K562 (cell line): ENCODE data around the gene RBPJL. TPM values are rescaled to one million over a fixed set of nuclear protein-coding genes. Genes with fewer than 3 reads are reported as not detected.
A peak's percentile ranks its signal among the peaks of the same experiment; 100 is the strongest.

Experiments used
- ADNP ChIP-seq: fragments of 200-800 bp; sonication (Bioruptor generic); IDR thresholded peaks from 2 replicates; pipeline ENCODE4 v1.6.1; 2016; ENCODE audit warnings: missing genetic modification characterization, missing compliant biosample characterization
- CBX5 ChIP-seq: IDR thresholded peaks from 2 replicates; pipeline ENCODE4 v1.6.1; 2014; ENCODE audit warnings: low read depth, borderline replicate concordance
- CTCFL ChIP-seq: IDR thresholded peaks from 2 replicates; pipeline ENCODE4 v1.6.1; 2011; ENCODE audit warnings: borderline replicate concordance, low read depth, mild to moderate bottlenecking, moderate library complexity, low read length; ENCODE audit not compliant: insufficient read depth, poor library complexity, severe bottlenecking
- FOXJ2 ChIP-seq: fragments of 200-800 bp; sonication (Bioruptor generic); IDR thresholded peaks from 2 replicates; pipeline ENCODE4 v1.6.1; 2016; ENCODE audit warnings: missing genetic modification characterization, missing compliant biosample characterization
- FUS ChIP-seq: fragments of 200-400 bp; formaldehyde crosslinking; optimal IDR thresholded peaks from 2 replicates; pipeline ENCODE3; 2017; ENCODE audit warnings: low read depth, low read length
- KAT8 ChIP-seq: fragments of 450-650 bp; IDR thresholded peaks from 2 replicates; pipeline ENCODE4 v1.6.1; 2016; ENCODE audit warnings: low read depth, mild to moderate bottlenecking
- NR0B1 ChIP-seq: fragments of 450-650 bp; IDR thresholded peaks from one replicate; pipeline ENCODE4 v1.6.1; 2018; ENCODE audit warnings: mild to moderate bottlenecking, moderate library complexity; ENCODE audit not compliant: partially characterized antibody
- PML ChIP-seq: IDR thresholded peaks from 2 replicates; pipeline ENCODE4 v1.6.1; 2012; ENCODE audit warnings: low read length, inconsistent platforms
- TRIM24 ChIP-seq, 2 experiments: fragments of 450-650 bp; IDR thresholded peaks; 2 replicates each; pipeline ENCODE4 v1.6.1; 2016
- TSHZ1 ChIP-seq: fragments of 250-450 bp; sonication (Bioruptor Pico); IDR thresholded peaks from 2 replicates; pipeline ENCODE4 v1.4.0; 2020; ENCODE audit warnings: mild to moderate bottlenecking, moderate library complexity
- polyA plus RNA-seq, 8 experiments: library from polyadenylated mRNA; depleted of rRNA in 4 of 8; stranded (reverse) in 5 of 8; unstranded in 3 of 8; fragments of >200 nt; fragmentation: Nextera tagmentation in 2 of 8; fragmentation: Illumina TruSeq in 1 of 8; extraction: Ambion mirVana in 2 of 8; extraction: Trizol in 1 of 8; gene quantifications; 2 replicates each; pipeline versions ENCODE4 v1.2.1 to v1.2.3, GENCODE V29; 2011 to 2014; ENCODE audit warnings: inconsistent platforms in 1 of 8, missing spikeins in 1 of 8
- total RNA-seq, 7 experiments: library from RNA; depleted of rRNA in 6 of 7; stranded (reverse); fragments of >200 nt in 6 of 7; fragmentation: Illumina TruSeq in 2 of 7; extraction: Trizol in 2 of 7; gene quantifications; 2 replicates each; pipeline versions ENCODE4 v1.2.1 to v1.2.3, GENCODE V29; 2011 to 2021; ENCODE audit warnings: low replicate concordance in 1 of 7
- TF ChIP-seq, protein P1 (sequence below): fragments of 450-650 bp; IDR thresholded peaks from 2 replicates; pipeline ENCODE4 v1.6.1; 2016; ENCODE audit warnings: low read depth

Gene RBPJL
- total and polyA plus RNA-seq, 9 of the 15 experiments (the other 6 are each of a cell fraction or from before 2014, with no cell fraction given): not detected

- TF ChIP-seq FUS (no peak), FOXJ2 (tag) (no peak), CTCFL (peak; percentile 53), TRIM24 (IDR thresholded peaks at IDR 0.05) (peak in 1 of 2 experiments; percentile 64; a peak in 2 of 4 replicates), KAT8 (no peak), PML (no peak), ADNP (tag) (no peak), NR0B1 (no peak), TSHZ1 (CRISPR knock-in tag) (no peak), CBX5 (no peak)
- TF ChIP-seq, protein P1, sequence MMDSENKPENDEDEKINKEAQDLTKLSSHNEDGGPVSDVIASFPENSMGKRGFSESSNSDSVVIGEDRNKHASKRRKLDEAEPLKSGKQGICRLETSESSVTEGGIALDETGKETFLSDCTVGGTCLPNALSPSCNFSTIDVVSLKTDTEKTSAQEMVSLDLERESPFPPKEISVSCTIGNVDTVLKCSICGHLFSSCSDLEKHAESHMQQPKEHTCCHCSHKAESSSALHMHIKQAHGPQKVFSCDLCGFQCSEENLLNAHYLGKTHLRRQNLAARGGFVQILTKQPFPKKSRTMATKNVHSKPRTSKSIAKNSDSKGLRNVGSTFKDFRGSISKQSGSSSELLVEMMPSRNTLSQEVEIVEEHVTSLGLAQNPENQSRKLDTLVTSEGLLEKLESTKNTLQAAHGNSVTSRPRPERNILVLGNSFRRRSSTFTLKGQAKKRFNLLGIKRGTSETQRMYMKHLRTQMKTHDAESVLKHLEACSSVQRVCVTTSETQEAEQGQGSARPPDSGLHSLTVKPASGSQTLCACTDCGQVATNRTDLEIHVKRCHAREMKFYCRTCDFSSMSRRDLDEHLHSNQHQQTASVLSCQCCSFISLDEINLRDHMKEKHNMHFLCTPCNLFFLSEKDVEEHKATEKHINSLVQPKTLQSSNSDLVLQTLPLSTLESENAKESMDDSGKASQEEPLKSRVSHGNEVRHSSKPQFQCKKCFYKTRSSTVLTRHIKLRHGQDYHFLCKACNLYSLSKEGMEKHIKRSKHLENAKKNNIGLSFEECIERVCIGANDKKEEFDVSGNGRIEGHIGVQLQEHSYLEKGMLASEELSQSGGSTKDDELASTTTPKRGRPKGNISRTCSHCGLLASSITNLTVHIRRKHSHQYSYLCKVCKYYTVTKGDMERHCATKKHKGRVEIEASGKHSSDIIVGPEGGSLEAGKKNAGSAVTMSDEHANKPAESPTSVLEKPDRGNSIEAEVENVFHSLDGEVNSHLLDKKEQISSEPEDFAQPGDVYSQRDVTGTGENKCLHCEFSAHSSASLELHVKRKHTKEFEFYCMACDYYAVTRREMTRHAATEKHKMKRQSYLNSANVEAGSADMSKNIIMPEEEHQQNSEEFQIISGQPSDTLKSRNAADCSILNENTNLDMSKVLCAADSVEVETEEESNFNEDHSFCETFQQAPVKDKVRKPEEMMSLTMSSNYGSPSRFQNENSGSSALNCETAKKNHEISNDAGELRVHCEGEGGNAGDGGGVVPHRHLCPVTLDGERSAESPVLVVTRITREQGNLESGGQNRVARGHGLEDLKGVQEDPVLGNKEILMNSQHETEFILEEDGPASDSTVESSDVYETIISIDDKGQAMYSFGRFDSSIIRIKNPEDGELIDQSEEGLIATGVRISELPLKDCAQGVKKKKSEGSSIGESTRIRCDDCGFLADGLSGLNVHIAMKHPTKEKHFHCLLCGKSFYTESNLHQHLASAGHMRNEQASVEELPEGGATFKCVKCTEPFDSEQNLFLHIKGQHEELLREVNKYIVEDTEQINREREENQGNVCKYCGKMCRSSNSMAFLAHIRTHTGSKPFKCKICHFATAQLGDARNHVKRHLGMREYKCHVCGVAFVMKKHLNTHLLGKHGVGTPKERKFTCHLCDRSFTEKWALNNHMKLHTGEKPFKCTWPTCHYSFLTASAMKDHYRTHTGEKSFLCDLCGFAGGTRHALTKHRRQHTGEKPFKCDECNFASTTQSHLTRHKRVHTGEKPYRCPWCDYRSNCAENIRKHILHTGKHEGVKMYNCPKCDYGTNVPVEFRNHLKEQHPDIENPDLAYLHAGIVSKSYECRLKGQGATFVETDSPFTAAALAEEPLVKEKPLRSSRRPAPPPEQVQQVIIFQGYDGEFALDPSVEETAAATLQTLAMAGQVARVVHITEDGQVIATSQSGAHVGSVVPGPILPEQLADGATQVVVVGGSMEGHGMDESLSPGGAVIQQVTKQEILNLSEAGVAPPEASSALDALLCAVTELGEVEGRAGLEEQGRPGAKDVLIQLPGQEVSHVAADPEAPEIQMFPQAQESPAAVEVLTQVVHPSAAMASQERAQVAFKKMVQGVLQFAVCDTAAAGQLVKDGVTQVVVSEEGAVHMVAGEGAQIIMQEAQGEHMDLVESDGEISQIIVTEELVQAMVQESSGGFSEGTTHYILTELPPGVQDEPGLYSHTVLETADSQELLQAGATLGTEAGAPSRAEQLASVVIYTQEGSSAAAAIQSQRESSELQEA: no peak
Measured at GRCh38 chr20:45293041-45294002, 13.3 kb upstream of the RBPJL start (continued).
